AG04449 (cell line): ENCODE results near the gene DHX35.

Experiments used
- CTCF ChIA-PET: fragments of 350-600 bp; formaldehyde crosslinking; extraction: SDS; loops from one replicate; lab custom pipeline; 2021; ENCODE audit warnings: antibody characterized with exemption; lab: Yijun Ruan, JAX
- POLR2A ChIA-PET: fragments of 400-600, 350-600 bp; formaldehyde crosslinking; extraction: SDS; loops from one replicate; lab custom pipeline; 2020; ENCODE audit warnings: antibody characterized with exemption, inconsistent platforms; lab: Yijun Ruan, JAX
- DNase-seq: peaks from one replicate; pipeline ENCODE4 v3.0.0-alpha.2; 2010; ENCODE audit warnings: low read depth, low spot score
- H3K4me3 ChIP-seq: 2 replicates; pipeline ENCODE4 v1.5.1; 2011; ENCODE audit warnings: low read depth, mild to moderate bottlenecking, control low read depth, low read length
- CTCF ChIP-seq: IDR thresholded peaks from one replicate; pipeline ENCODE4 v1.5.1; 2011; ENCODE audit warnings: mild to moderate bottlenecking, moderate library complexity, low read length, control low read depth, inconsistent platforms; ENCODE audit not compliant: insufficient read depth; ENCODE audit errors: missing control alignments

Gene DHX35

GRCh38 chr20:38945012-38945411 is 17.1 kb upstream of the DHX35 start:
- POLR2A ChIA-PET: no interaction called here
- no peak for TF ChIP-seq CTCF
- CTCF ChIA-PET: interaction anchor here (1.2 kb wide), 1 partner anchor 17 kb away, joined by 3 read pairs; the partner anchor contains the start of gene DHX35
- H3K4me3 ChIP-seq: no peak overlapping the region
- DNase-seq: no peak

DNA sequence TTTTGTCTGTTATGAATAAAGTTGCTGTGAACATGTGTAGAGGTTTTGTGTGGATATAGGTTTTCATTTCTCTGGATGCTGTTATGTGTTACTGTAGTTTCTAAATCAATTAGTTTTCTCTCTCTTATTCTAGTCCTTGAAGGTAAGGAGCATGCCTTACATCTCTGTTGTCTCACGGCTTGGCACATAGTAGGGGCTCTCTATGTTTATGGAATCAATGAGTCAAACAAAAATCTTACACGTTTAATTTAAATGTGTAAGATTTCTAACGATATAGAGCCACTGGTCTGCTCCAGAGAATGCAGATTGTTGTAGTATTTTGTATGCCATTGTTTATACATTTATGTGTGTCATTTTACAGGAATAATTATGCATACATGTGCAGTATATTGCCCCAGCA is 15.3 kb upstream of the DHX35 start:
- no peak for DNase-seq
- no peak overlapping the region for H3K4me3 ChIP-seq
- CTCF ChIA-PET: interaction anchor here (1.0 kb wide), 1 partner anchor 103 kb away, joined by 3 read pairs; no protein-coding TSS in a partner anchor
- POLR2A ChIA-PET: no interaction called here
- TF ChIP-seq CTCF: no peak

DNA sequence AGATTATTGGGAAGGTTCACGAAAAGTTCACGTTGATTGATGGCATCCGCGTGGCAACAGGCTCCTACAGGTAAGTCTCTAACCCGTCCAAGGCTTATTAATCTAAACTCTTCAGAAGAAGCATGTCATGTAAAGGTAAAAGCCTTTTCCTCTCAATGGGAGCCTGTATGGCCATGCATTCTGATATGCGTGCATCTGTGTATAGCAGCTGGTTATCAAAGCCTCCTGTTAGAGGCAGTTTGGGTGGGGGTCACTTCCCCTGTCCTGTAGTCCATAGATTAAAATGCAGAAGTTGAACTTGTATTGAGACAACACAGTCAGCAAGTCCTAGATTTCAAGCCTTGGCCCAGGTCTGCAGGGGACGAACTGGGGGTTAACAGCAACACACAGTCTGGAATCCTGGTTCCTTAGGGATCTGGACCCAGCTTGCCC is 14.2 kb upstream of the DHX35 start:
- ChIA-PET POLR2A (no interaction called here), CTCF (interaction anchor here (0.9 kb wide), 1 partner anchor 13 kb away, joined by 3 read pairs; no protein-coding TSS in a partner anchor)
- no peak overlapping the region for H3K4me3 ChIP-seq
- TF ChIP-seq CTCF: no peak
- DNase-seq: no peak

DNA sequence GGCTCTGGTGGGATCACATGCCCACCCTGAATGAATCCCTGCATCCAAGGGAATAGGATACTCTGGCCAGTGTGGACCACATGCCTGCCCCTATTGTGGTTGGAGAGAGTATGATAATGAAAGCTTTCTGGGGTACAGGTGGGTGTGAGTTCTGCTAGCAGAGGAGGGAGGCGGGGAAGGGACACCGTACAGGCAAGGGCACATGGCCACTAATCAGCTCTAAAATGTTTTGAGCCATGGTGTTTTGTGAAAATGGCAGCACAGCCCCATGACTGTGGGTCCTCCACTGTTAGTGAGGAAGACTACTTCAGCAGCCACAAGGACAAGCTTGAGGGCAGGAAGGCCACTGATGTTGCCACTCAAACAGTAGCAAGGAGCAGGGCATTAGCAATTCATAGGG is 11.9 kb upstream of the DHX35 start:
- ChIA-PET CTCF (interaction anchor here (1.4 to 1.5 kb wide), 2 partner anchors 13 to 24 kb away, joined by 3 to 4 read pairs; partner anchors contain the start of gene FAM83D), POLR2A (no interaction called here)
- no peak overlapping the region for H3K4me3 ChIP-seq
- no peak for DNase-seq
- TF ChIP-seq CTCF: no peak

DNA sequence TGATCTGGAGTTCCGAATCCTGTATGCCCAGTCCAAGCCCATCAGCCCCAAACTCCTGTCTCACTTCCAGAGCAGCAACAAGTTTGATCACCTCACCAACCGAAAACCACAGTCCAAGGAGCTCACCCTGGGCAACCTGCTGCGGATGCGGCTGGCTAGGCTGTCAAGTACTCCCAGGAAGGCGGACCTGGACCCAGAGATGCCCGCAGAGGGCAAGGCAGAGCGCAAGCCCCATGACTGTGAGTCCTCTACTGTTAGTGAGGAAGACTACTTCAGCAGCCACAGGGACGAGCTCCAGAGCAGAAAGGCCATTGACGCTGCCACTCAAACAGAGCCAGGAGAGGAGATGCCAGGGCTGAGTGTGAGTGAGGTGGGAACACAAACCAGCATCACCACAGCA is 10.5 kb upstream of the DHX35 start:
- POLR2A ChIA-PET: no interaction called here

DNA sequence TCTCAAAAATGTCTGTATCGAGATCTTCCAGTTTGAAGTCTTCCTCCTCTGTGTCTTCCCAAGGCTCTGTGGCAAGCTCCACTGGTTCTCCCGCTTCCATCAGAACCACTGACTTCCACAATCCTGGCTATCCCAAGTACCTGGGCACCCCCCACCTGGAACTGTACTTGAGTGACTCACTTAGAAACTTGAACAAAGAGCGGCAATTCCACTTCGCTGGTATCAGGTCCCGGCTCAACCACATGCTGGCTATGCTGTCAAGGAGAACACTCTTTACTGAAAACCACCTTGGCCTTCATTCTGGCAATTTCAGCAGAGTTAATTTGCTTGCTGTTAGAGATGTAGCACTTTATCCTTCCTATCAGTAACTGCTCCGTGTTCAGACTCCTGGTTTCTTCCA is 10.0 kb upstream of the DHX35 start:
- POLR2A ChIA-PET: no interaction called here
- H3K4me3 ChIP-seq: no peak overlapping the region
- no peak for TF ChIP-seq CTCF
- DNase-seq: no peak
- CTCF ChIA-PET: interaction anchor here (0.9 to 1.3 kb wide), 3 partner anchors 24 to 97 kb away, joined by 3 read pairs; partner anchors contain the start of gene FAM83D

More for the DNA sequence above, 10.5 kb upstream of the DHX35 start:
- CTCF ChIA-PET: interaction anchor here (0.9 to 1.3 kb wide), 3 partner anchors 24 to 97 kb away, joined by 3 read pairs; partner anchors contain the start of gene FAM83D
- TF ChIP-seq CTCF: no peak
- H3K4me3 ChIP-seq: no peak overlapping the region
- no peak for DNase-seq
